ENCODE data around the gene PPP2R5C.

DNA sequence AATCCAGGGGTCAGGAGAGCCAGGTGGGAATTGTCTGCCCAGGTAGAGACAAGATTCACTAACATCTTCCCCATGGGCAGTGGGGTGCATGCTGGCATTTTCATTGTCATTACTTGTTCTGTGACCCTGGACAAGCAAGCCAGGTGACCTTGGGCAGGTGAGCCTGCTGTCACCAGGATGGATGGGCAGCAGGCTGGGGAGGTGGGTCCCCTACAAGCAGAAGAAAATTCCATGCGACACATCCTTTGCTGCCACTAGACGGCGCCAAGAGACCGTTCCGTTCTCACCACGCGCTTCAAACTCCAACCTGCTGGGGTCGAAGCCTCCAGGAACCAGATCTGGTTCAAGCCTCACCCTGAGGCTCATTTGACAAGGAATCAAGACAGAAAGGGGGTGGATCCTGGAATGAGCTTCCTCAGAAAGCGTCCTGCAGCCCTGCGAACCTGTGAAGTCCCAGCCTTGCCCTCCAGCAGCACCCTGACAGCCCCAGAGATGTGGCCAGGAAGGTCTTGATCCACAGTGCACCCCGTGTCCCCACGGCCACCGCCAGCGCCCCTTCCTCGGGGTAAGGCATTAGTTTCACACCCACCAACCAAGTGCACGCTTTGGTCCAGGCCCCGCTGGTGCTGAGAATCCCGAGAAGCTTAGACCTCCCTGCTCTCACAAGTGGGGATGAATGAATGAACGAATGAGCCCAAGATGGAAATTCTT is 199.7 kb downstream of the PPP2R5C start:
- TF ChIP-seq EZH2 (IDR thresholded peaks at IDR 0.05): no peak
- TF ChIP-seq FOXP2 (optimal IDR thresholded peaks at IDR 0.05; ENCODE audit: control extremely low read depth, extremely low read length, insufficient read depth): no peak
- no peak for TF ChIP-seq POLR2AphosphoS5 (IDR thresholded peaks at IDR 0.05; ENCODE audit: borderline replicate concordance, low read depth, low read length)

Data from SK-N-MC (cell line).